Activated CD8-positive, alpha-beta memory T cell treated with anti-CD3 and anti-CD28 coated beads for 24 hours (primary cell): Measurements from ENCODE around the gene TECTA.
"Not testable (repeated sequence)": the region's sequence is repeated elsewhere in the genome, so short reads cannot be mapped to it uniquely, and the experiment has no call there.

Source experiments
- DNase-seq: peaks from one replicate; pipeline ENCODE4 v3.0.0-alpha.2; 2020

The TECTA gene

GRCh38 chr11:121129362-121130340, 28.6 kb downstream of the TECTA start:
- DNase-seq: no peak

- no peak for DNase-seq
Measured at GRCh38 chr11:121131656-121132055, 30.6 kb downstream of the TECTA start.

GRCh38 chr11:121132211-121132976, 31.4 kb downstream of the TECTA start:
- no peak for DNase-seq

- DNase-seq: no peak
Measured at GRCh38 chr11:121134741-121135312, 33.8 kb downstream of the TECTA start.

GRCh38 chr11:121137005-121137404, 36.0 kb downstream of the TECTA start:
- DNase-seq: no peak

- no peak for DNase-seq
Measured at GRCh38 chr11:121138259-121138658, 37.2 kb downstream of the TECTA start.

GRCh38 chr11:121140369-121140768, 39.3 kb downstream of the TECTA start:
- DNase-seq: no peak

GRCh38 chr11:121141066-121141465, 40.0 kb downstream of the TECTA start:
- DNase-seq: no peak

- DNase-seq: no peak
Measured at GRCh38 chr11:121143921-121144320, 42.9 kb downstream of the TECTA start.

GRCh38 chr11:121144723-121145122, 43.7 kb downstream of the TECTA start:
- DNase-seq: no peak

GRCh38 chr11:121145826-121146225, 44.8 kb downstream of the TECTA start:
- no peak for DNase-seq

GRCh38 chr11:121149116-121149515, 48.1 kb downstream of the TECTA start:
- DNase-seq: no peak

GRCh38 chr11:121151207-121151688, 50.2 kb downstream of the TECTA start:
- DNase-seq: no peak

- no peak for DNase-seq
Measured at GRCh38 chr11:121152764-121153163, 51.7 kb downstream of the TECTA start.

GRCh38 chr11:121153472-121153871, 52.4 kb downstream of the TECTA start:
- DNase-seq: no peak

GRCh38 chr11:121154486-121155314, 53.7 kb downstream of the TECTA start:
- DNase-seq: no peak

- no peak for DNase-seq
Measured at GRCh38 chr11:121157756-121158155, 56.7 kb downstream of the TECTA start.

GRCh38 chr11:121159741-121160140, 58.7 kb downstream of the TECTA start:
- DNase-seq: no peak

- no peak for DNase-seq
Measured at GRCh38 chr11:121161349-121161917, 60.4 kb downstream of the TECTA start.

GRCh38 chr11:121163658-121164308, 62.7 kb downstream of the TECTA start:
- DNase-seq: no peak

- DNase-seq: not testable (repeated sequence)
Measured at GRCh38 chr11:121177629-121178028, 76.6 kb downstream of the TECTA start.
